HG03354 (cell line): Measurements from ENCODE around the gene KRTAP19-4.
"Not testable (repeated sequence)": the region's sequence is repeated elsewhere in the genome, so short reads cannot be mapped to it uniquely, and the experiment has no call there.

Source experiments
- ATAC-seq: cut with Tn5 transposase; IDR thresholded peaks from one replicate; pipeline ENCODE4 v1.9.1; 2021; ENCODE audit warnings: mild to moderate bottlenecking; ENCODE audit not compliant: unreplicated experiment, poor library complexity, severe bottlenecking

The KRTAP19-4 gene

DNA sequence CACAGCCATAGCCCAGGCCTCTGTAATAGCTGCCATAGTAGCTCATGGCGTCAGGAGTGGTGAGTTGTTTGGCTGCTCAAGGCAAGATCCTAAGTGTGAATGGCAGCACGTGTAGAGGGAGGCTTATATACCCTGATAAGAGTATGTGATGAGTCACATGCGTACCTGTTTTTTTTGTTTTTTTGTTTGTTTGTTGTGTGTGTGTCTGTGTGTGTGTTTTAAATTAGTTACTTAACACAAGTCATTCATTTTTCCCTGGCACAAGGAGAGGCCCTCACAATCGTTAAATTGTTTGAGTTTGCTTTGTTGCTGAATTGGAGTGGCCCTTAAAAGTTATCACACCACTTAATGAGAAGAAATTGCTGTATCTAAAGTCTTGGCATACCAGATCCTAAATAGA, at the start of gene KRTAP19-4:
Gene KRTAP19-4, minus strand, starts transcription at position 101 of the 400 bp plus-strand sequence. Its CDS starts 55 bp downstream, at position 46.
- ATAC-seq = no peak

- ATAC-seq = no peak
Measured at GRCh38 chr21:30541764-30542163, 44.8 kb upstream of the KRTAP19-4 start, which contains the start of gene KRTAP19-6. Gene KRTAP19-6 (minus strand): TSS chr21:30541864. CDS start chr21:30541833, 31 bp downstream.

GRCh38 chr21:30518876-30519275, 21.9 kb upstream of the KRTAP19-4 start:
- no peak for ATAC-seq

GRCh38 chr21:30515681-30516080, 18.7 kb upstream of the KRTAP19-4 start:
- no peak for ATAC-seq

DNA sequence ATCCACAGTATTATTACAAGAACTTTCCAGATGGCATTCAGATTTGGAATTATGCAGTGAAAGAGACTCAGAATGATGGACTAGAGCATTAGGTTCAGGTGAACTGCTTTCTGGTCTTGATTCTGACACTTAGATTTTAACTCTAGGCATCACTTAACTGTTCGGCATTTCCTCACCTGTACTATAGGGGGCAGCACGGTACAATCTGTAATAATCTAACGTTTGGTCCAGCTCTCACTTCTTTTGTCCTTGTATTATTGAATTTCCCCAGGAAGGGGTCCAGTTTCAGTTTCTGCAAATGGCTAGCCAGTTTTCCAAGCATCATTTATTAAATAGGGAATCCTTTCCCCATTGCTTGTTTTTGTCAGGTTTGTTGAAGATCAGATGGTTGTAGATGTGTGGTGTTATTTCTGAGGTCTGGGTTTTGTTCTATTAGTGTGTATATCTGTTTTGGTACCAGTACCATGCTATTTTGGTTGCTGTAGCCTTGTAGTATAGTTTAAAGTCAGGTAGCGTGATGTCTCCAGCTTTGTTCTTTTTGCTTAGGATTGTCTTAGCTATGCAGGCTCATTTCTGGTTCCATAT, 8.7 kb upstream of the KRTAP19-4 start:
- ATAC-seq = not testable (repeated sequence)

DNA sequence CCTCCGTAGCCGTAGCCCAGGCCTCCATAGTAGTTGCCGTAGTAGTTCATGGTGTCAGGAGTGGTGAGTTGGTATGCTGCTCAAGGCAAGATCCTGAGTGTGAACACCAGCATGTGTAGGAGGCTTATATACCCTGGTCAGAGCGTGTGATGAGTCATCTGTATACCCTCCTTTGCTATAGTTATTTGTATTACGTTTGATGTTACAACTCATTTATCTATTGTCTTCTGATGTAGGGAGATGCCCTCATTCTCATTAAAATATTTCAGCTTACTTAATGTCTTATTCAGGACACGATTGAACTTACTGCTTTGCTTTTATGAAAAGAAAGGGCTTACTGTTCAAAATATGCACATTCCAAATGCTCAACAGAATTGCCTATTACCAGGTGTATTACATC, 5.1 kb upstream of the KRTAP19-4 start, which contains the start of gene KRTAP19-5:
Gene KRTAP19-5, minus strand, starts transcription at position 101 of the 400 bp plus-strand sequence. Its CDS starts 51 bp downstream, at position 50.
- no peak for ATAC-seq

DNA sequence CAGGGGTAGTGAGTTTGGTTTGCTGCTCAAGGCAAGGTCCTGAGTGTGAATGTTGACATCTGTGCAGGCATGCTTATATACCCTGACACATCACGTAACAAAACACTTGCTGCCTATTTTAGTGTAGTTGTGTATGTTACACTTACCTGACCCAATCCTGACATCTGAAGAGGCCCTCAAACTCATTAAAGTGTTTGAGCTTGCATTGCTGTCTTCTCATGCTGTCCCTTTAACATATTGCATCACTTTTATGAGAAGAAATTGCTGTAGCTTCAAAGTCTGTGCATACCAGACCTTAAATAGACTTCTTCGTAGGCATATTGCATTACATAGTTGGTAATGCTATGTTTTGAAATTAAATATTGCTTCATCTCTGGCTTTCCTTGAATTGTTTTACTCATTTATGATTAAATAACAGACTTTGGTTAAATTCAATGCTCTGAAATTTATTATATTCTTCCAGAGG, 5.0 kb downstream of the KRTAP19-4 start, which contains the start of gene KRTAP19-3:
Gene KRTAP19-3, minus strand, starts transcription at position 51 of the 466 bp plus-strand sequence. CDS start 56 bp downstream, outside the sequence.
- ATAC-seq = no peak

GRCh38 chr21:30487336-30487735, 9.6 kb downstream of the KRTAP19-4 start, which contains the start of gene KRTAP19-2:
Gene KRTAP19-2 (minus strand): TSS chr21:30487436. CDS start chr21:30487348, 88 bp downstream.
- ATAC-seq = no peak

- no peak for ATAC-seq
Measured at GRCh38 chr21:30486180-30486579, 10.8 kb downstream of the KRTAP19-4 start.

GRCh38 chr21:30482130-30482529, 14.8 kb downstream of the KRTAP19-4 start:
- no peak for ATAC-seq

- no peak for ATAC-seq
Measured at GRCh38 chr21:30480145-30480544, 16.8 kb downstream of the KRTAP19-4 start, which contains the start of gene KRTAP19-1. Gene KRTAP19-1 (minus strand): TSS chr21:30480367. CDS start chr21:30480317, 50 bp downstream.

GRCh38 chr21:30479259-30479658, 17.7 kb downstream of the KRTAP19-4 start:
- no peak for ATAC-seq

DNA sequence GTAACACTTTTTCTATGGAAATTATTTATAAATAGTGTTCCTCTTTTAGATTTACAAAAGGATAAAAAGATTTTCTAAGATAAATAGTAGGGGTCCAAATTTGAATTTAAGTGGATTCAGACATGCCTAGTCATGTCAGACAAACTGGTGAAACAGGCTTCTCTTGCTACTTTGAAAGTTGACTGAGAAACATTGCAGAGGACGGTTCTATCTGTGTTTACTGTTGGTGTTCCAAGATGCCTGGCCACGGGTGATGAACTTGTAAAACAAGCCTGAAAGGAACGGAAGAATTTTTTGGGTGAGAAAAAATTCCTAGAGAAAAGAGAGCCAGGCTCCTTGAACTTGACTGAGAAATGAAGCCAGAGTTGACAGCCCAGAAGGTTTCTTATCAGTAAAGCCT, 19.0 kb downstream of the KRTAP19-4 start:
- ATAC-seq = no peak

DNA sequence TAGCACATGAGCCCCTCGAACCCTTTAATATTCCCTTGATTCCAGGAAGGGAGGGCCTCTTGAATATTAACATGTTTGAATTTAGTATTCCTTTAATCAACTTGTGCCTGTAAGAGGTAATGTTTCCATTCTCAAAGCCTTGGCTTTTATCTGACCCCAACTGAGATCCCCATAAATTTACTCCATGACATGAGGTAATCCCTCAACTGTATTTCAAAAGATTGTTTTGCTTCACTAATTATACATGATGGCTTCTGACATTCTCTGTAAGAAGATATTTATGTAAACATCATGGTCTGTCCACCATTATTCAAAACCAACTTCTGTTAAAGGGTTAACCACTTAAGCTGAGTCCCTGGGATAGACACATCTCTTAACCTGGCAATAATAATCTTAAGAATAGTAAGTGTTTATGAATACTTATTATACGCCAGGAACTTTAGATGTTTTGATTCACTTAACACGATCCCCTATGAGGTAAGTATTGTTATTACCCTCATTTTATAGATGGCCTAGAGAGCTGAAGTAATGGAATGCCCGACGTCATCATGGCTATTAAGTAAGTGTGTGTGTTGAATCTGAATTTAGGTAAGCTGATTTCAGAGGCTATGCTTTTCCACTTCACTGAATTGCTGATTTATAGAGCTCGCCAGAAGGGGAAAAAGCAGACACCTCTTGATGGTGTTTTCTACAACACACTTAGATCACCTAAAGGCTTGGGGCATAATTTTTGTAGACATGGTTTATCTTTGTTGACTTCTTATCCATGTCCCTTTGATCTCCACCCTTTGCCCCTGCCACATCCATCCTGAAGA, 27.9 kb downstream of the KRTAP19-4 start:
- ATAC-seq = no peak

DNA sequence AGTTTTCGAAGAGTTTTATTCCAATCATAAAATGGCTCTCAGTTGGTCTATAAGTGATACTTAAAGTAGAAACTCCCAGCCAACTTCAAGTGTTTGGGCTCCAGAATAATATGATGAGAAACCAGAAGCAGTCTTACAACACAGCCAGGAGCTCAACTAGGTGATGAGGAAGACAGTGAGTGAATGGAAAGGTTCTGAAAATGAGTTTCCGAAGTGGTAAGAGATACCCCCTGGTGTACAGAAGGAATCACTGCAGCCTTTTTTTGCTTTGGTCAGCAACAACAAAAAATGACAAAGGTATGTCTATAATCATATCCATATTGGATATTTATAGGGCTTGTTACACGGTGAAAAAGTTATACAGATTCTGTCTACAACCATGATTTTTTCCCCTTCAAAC, 33.3 kb downstream of the KRTAP19-4 start:
- no peak for ATAC-seq

- no peak for ATAC-seq
Measured at GRCh38 chr21:30448514-30448913, 48.5 kb downstream of the KRTAP19-4 start.

- ATAC-seq = no peak
Measured at GRCh38 chr21:30447056-30447455, 49.9 kb downstream of the KRTAP19-4 start.
